NCI-H345 (cell line): Measurements from ENCODE around the gene PPM1N.

Experiments used
- DNase-seq: peaks from one replicate; lab custom pipeline; 2025; lab: John Stamatoyannopoulos, UW

PPM1N gene

GRCh38 chr19:45498411-45499195 lies at the start of gene PPM1N:
PPM1N (plus strand) TSS chr19:45498443; CDS start chr19:45498473, 30 bp downstream.
- DNase-seq, result peak; percentile 15

- no peak for DNase-seq
Measured at GRCh38 chr19:45448887-45449299, 49.4 kb upstream of the PPM1N start.

GRCh38 chr19:45450012-45450333 lies 48.3 kb upstream of the PPM1N start:
- no peak for DNase-seq

GRCh38 chr19:45451131-45451849 lies 47.0 kb upstream of the PPM1N start:
- no peak for DNase-seq

- no peak for DNase-seq
Measured at GRCh38 chr19:45451850-45452387, 46.3 kb upstream of the PPM1N start.

GRCh38 chr19:45455707-45456499 lies 42.3 kb upstream of the PPM1N start:
- DNase-seq, result no peak

- DNase-seq, result no peak
Measured at GRCh38 chr19:45456500-45456815, 41.8 kb upstream of the PPM1N start.

GRCh38 chr19:45457776-45458175 lies 40.5 kb upstream of the PPM1N start:
- DNase-seq, result no peak

GRCh38 chr19:45460807-45461347 lies 37.4 kb upstream of the PPM1N start:
- DNase-seq, result no peak

- DNase-seq, result no peak
Measured at GRCh38 chr19:45462174-45462573, 36.1 kb upstream of the PPM1N start.

- no peak for DNase-seq
Measured at GRCh38 chr19:45463241-45463640, 35.0 kb upstream of the PPM1N start.

GRCh38 chr19:45464274-45464673 lies 34.0 kb upstream of the PPM1N start:
- no peak for DNase-seq

GRCh38 chr19:45464852-45465441 lies 33.3 kb upstream of the PPM1N start:
- no peak for DNase-seq

GRCh38 chr19:45467115-45467455 lies 31.2 kb upstream of the PPM1N start:
- no peak for DNase-seq

GRCh38 chr19:45467456-45468158 lies 30.6 kb upstream of the PPM1N start, which contains the start of gene FOSB:
FOSB (plus strand) TSS chr19:45467996; CDS start chr19:45468587, 591 bp downstream.
- peak; percentile 91 for DNase-seq

- DNase-seq, result no peak
Measured at GRCh38 chr19:45468159-45468651, 30.0 kb upstream of the PPM1N start.

- DNase-seq, result no peak
Measured at GRCh38 chr19:45468803-45469131, 29.5 kb upstream of the PPM1N start.

- DNase-seq, result peak; percentile 90
Measured at GRCh38 chr19:45469132-45469944, 28.9 kb upstream of the PPM1N start.

GRCh38 chr19:45469945-45470761 lies 28.1 kb upstream of the PPM1N start:
- no peak for DNase-seq

- DNase-seq, result no peak
Measured at GRCh38 chr19:45470762-45471081, 27.5 kb upstream of the PPM1N start.
